ENCODE data around the gene UBAC1.

The UBAC1 gene

DNA sequence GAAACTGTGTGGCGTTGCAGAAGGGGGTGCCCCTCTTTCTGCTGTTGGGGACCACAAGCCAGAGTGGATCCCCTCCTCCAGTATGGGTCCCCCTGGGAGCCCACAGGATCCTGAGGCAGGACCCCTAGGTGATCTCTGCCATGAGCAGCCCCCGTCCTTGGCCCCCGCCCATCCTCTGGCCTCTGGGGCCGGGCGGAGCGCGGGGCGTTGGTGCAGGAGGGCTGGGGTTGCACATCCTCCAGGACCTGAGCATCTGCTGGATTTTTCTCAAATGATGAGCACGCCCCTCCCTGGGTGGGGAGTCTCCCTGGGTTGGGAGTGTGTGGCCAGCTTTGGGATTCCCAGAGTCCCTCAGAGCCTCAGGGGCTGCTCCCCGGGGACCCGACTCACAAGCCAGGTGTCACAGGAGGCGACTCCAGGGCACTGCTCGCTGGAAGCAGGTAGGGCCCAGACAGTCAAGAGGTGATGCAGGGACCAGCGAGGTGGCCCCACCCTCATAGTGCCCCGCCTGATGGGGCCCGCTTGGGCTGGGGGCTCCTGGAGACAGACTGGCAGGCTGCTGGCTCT is 26.7 kb upstream of the UBAC1 start:
- peaks cover 12 to 23% of the 10 kb centered on the region in 2 donors for H3K4me1 ChIP-seq (ENCODE audit: control insufficient read depth in 1 of 2, insufficient read depth in 2 of 2, low read length in 2 of 2)

DNA sequence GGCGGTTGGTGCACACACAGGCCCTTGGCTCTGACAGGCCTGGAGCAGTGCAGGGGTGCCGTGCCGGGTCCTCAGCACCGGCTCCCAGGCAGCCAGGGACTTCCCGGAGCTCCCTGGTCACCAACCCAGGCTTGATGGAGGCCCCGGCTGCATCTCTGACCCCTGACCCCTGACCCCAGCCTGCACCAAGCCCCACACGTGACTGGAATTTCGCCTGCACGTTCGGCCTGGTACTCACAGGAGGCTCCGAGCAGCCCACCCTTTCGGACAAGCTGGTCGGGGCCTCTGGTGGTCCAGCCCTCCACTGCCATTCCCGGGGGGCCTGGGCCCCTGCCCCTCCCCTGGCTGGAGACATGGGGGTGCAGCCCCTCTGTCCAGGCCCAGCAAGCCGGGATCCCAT is 25.4 kb upstream of the UBAC1 start:
- Histone ChIP-seq H3K27ac (ENCODE audit: low read depth, low read length) (no peak overlapping the region), H3K9ac (ENCODE audit: low read depth in 1 of 2, low read length in 2 of 2) (no peak overlapping the region), H3K4me1 (ENCODE audit: control insufficient read depth in 1 of 2, insufficient read depth in 2 of 2, low read length in 2 of 2) (peaks cover 5 to 12% of the 10 kb centered on the region in 2 donors), H3K27me3 (ENCODE audit: control insufficient read depth in 1 of 2, insufficient read depth in 2 of 2, low read length in 2 of 2) (peaks cover 5 to 10% of the 10 kb centered on the region in 2 donors), H3K36me3 (ENCODE audit: control insufficient read depth in 1 of 2, insufficient read depth in 2 of 2, low read length in 2 of 2) (no peaks in the 10 kb centered on the region), H3K4me3 (ENCODE audit: low read depth in 1 of 2, low read length in 2 of 2) (no peak overlapping the region), H3K9me3 (ENCODE audit: control insufficient read depth in 1 of 2, low read length in 2 of 2) (no peaks in the 10 kb centered on the region)

More for the DNA sequence above, 26.7 kb upstream of the UBAC1 start:
- Histone ChIP-seq H3K4me3 (ENCODE audit: low read depth in 1 of 2, low read length in 2 of 2) (no peak overlapping the region), H3K27me3 (ENCODE audit: control insufficient read depth in 1 of 2, insufficient read depth in 2 of 2, low read length in 2 of 2) (peaks cover 5 to 10% of the 10 kb centered on the region in 2 donors), H3K9me3 (ENCODE audit: control insufficient read depth in 1 of 2, low read length in 2 of 2) (no peaks in the 10 kb centered on the region), H3K36me3 (ENCODE audit: control insufficient read depth in 1 of 2, insufficient read depth in 2 of 2, low read length in 2 of 2) (no peaks in the 10 kb centered on the region), H3K27ac (ENCODE audit: low read depth, low read length) (no peak overlapping the region), H3K9ac (ENCODE audit: low read depth in 1 of 2, low read length in 2 of 2) (no peak overlapping the region)

DNA sequence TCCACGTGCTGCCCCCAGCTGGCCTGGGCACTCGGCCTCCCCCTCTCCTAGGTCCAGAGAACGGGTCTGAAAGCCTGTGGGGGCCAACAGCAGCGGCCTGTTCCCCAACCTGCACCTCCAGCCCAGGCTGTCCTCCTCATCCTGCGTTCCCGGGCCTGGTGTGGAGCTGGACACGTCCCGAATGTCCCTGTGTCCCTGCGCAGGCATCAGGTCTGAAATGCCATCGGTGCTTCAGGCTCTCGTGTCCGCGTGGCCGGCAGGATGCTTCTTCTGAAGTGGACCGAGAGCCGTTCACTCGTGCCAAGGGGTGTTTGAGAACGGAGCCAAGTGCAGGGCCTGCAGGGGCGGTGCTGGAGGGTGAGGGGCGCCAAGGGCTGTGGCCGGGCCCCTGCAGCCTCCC is 24.7 kb upstream of the UBAC1 start:
- H3K9me3 ChIP-seq (ENCODE audit: control insufficient read depth in 1 of 2, low read length in 2 of 2) = no peaks in the 10 kb centered on the region
- no peaks in the 10 kb centered on the region for H3K36me3 ChIP-seq (ENCODE audit: control insufficient read depth in 1 of 2, insufficient read depth in 2 of 2, low read length in 2 of 2)
- H3K9ac ChIP-seq (ENCODE audit: low read depth in 1 of 2, low read length in 2 of 2) = no peak overlapping the region
- H3K27me3 ChIP-seq (ENCODE audit: control insufficient read depth in 1 of 2, insufficient read depth in 2 of 2, low read length in 2 of 2) = peaks cover 5 to 10% of the 10 kb centered on the region in 2 donors
- H3K4me3 ChIP-seq (ENCODE audit: low read depth in 1 of 2, low read length in 2 of 2) = no peak overlapping the region
- H3K4me1 ChIP-seq (ENCODE audit: control insufficient read depth in 1 of 2, insufficient read depth in 2 of 2, low read length in 2 of 2) = peaks cover 5 to 12% of the 10 kb centered on the region in 2 donors
- H3K27ac ChIP-seq (ENCODE audit: low read depth, low read length) = no peak overlapping the region

DNA sequence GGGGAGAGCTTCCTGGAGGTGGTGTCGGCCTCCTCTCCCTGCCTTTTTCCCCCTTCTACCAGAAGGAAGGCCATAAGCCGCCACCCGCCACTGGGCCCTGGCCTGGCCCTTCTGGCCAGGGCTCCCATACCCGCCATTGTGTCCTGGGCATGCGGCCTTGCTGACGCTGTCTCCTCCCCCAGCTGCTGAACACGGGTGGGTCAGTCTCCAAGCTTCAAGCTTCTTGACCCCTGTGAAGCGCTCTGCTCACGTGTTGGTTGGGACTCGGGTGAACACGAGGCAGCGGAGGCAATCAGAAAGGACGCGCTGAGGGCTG is 24.2 kb upstream of the UBAC1 start:
- H3K4me1 ChIP-seq (ENCODE audit: control insufficient read depth in 1 of 2, insufficient read depth in 2 of 2, low read length in 2 of 2) = peaks cover 5 to 11% of the 10 kb centered on the region in 2 donors
- no peak overlapping the region for H3K4me3 ChIP-seq (ENCODE audit: low read depth in 1 of 2, low read length in 2 of 2)
- H3K36me3 ChIP-seq (ENCODE audit: control insufficient read depth in 1 of 2, insufficient read depth in 2 of 2, low read length in 2 of 2) = no peaks in the 10 kb centered on the region
- H3K9ac ChIP-seq (ENCODE audit: low read depth in 1 of 2, low read length in 2 of 2) = no peak overlapping the region
- no peak overlapping the region for H3K27ac ChIP-seq (ENCODE audit: low read depth, low read length)
- no peaks in the 10 kb centered on the region for H3K9me3 ChIP-seq (ENCODE audit: control insufficient read depth in 1 of 2, low read length in 2 of 2)
- H3K27me3 ChIP-seq (ENCODE audit: control insufficient read depth in 1 of 2, insufficient read depth in 2 of 2, low read length in 2 of 2) = peaks cover 5 to 10% of the 10 kb centered on the region in 2 donors

DNA sequence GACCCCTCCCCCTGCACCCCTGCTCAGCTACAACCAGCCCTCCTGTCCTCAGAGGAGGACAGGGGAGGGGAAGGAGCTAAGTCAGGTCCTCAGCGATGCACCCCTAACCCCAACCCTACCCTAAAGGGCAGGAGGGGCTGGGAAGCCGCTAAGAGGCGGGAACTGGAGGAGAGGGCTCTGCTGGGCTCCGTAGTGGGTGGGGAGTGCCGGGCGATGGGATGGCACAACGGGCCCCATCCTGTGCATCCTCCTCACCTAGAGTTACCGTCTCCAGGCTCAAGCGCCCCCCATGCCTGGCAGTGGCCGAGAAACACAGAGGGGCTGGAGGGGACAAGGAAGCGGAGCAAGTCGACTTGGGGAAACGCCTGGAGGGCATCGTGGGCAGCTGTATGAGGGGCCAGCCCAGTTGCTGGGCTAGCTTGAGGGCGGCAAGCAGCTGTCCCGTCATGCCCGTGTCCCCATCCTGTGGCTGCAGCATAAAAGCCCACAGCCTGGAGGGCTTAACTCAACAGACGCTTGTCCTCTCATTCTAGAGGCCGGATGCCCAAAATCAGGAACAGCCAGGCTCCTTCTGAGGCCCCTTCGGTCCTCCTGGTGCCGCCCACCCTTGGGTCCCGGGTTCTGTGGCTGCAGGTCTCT is 23.0 kb upstream of the UBAC1 start:
- no peaks in the 10 kb centered on the region for H3K9me3 ChIP-seq (ENCODE audit: control insufficient read depth in 1 of 2, low read length in 2 of 2)
- no peak overlapping the region for H3K27ac ChIP-seq (ENCODE audit: low read depth, low read length)
- H3K4me1 ChIP-seq (ENCODE audit: control insufficient read depth in 1 of 2, insufficient read depth in 2 of 2, low read length in 2 of 2) = no peaks in the 10 kb centered on the region
- H3K9ac ChIP-seq (ENCODE audit: low read depth in 1 of 2, low read length in 2 of 2) = no peak overlapping the region
- peaks cover 5 to 10% of the 10 kb centered on the region in 2 donors for H3K27me3 ChIP-seq (ENCODE audit: control insufficient read depth in 1 of 2, insufficient read depth in 2 of 2, low read length in 2 of 2)
- no peak overlapping the region for H3K4me3 ChIP-seq (ENCODE audit: low read depth in 1 of 2, low read length in 2 of 2)
- no peaks in the 10 kb centered on the region for H3K36me3 ChIP-seq (ENCODE audit: control insufficient read depth in 1 of 2, insufficient read depth in 2 of 2, low read length in 2 of 2)

DNA sequence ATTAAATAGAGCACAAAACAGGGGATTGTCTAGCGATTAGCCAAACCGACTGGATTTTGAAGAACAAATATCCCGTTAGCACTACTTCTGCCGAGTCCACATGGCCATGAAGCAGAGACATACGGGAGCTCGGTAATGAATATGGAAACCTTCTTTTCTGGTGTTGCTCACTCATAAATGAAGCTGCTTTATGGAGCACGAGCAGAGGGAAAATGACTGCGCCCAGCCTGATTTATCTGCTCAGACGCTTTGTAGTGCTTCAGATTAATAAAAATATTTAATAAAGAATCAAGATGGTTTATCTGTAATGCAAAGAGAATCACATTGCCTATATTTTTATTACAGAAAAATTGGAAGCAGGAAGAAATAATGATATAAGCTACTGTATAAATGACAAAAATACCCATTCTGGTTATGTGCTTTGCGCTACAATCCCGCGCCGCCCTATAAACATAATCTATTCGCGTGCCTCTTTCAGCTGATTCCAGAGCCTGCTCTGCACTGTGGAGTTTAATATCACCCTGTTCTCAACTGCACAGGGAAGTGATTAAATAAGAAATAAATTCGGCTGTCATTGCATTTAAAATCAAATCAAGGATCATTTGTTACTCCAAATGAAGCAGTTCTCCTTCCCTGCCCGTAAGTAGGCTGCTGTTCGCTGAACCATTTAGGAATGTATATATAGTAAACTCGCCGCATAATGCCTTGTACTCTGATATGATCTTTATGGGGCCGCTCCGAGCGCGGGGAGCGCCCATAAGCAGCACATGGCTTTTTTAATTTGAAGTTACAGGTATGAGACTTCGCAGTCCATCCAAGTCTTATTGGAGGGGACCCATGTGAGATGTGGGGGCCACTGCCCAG is 22.3 kb upstream of the UBAC1 start:
- H3K36me3 ChIP-seq (ENCODE audit: control insufficient read depth in 1 of 2, insufficient read depth in 2 of 2, low read length in 2 of 2) = no peaks in the 10 kb centered on the region
- H3K27ac ChIP-seq (ENCODE audit: low read depth, low read length) = no peak overlapping the region
- peaks cover 5 to 14% of the 10 kb centered on the region in 2 donors for H3K27me3 ChIP-seq (ENCODE audit: control insufficient read depth in 1 of 2, insufficient read depth in 2 of 2, low read length in 2 of 2)
- no peaks in the 10 kb centered on the region for H3K4me1 ChIP-seq (ENCODE audit: control insufficient read depth in 1 of 2, insufficient read depth in 2 of 2, low read length in 2 of 2)
- no peaks in the 10 kb centered on the region for H3K9me3 ChIP-seq (ENCODE audit: control insufficient read depth in 1 of 2, low read length in 2 of 2)
- no peak overlapping the region for H3K9ac ChIP-seq (ENCODE audit: low read depth in 1 of 2, low read length in 2 of 2)
- H3K4me3 ChIP-seq (ENCODE audit: low read depth in 1 of 2, low read length in 2 of 2) = no peak overlapping the region

DNA sequence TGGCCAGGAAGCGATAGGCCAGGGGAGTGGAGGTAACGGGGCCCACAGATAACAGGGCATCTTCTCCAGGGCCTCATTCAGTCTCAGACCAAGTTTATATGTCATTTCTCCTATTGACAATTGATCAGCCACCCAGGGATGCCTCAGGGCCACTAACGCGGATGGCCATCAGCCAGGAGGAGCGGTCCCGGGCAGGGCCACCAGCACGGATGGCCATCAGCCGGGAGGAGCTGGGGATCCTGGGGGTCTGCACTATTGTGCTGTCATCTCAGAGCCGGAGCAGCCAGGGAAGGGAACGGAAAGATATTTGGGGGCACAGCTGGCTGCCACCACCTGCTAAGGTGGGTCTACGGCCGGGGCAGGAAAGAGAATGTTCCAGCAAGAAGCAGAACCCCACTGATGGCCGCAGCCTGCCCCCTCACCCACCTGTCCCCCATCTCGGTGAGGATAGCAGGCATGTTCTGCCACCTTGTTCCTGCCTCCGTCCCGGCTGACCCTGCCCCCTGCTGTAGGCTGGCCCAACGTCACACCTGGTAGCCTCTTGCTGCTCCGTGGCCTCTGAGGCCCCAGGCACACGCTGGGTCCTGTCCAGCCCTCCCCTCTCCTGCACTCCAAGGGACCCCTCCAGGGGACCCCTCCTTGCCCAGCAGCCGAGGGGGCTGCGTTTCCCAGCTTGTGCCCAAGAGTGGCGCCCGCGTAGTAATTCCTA is 21.5 kb upstream of the UBAC1 start:
- no peaks in the 10 kb centered on the region for H3K36me3 ChIP-seq (ENCODE audit: control insufficient read depth in 1 of 2, insufficient read depth in 2 of 2, low read length in 2 of 2)
- H3K9me3 ChIP-seq (ENCODE audit: control insufficient read depth in 1 of 2, low read length in 2 of 2) = no peaks in the 10 kb centered on the region
- peaks cover 5 to 14% of the 10 kb centered on the region in 2 donors for H3K27me3 ChIP-seq (ENCODE audit: control insufficient read depth in 1 of 2, insufficient read depth in 2 of 2, low read length in 2 of 2)
- H3K27ac ChIP-seq (ENCODE audit: low read depth, low read length) = no peak overlapping the region
- H3K4me3 ChIP-seq (ENCODE audit: low read depth in 1 of 2, low read length in 2 of 2) = no peak overlapping the region
- no peak overlapping the region for H3K9ac ChIP-seq (ENCODE audit: low read depth in 1 of 2, low read length in 2 of 2)
- H3K4me1 ChIP-seq (ENCODE audit: control insufficient read depth in 1 of 2, insufficient read depth in 2 of 2, low read length in 2 of 2) = no peaks in the 10 kb centered on the region

DNA sequence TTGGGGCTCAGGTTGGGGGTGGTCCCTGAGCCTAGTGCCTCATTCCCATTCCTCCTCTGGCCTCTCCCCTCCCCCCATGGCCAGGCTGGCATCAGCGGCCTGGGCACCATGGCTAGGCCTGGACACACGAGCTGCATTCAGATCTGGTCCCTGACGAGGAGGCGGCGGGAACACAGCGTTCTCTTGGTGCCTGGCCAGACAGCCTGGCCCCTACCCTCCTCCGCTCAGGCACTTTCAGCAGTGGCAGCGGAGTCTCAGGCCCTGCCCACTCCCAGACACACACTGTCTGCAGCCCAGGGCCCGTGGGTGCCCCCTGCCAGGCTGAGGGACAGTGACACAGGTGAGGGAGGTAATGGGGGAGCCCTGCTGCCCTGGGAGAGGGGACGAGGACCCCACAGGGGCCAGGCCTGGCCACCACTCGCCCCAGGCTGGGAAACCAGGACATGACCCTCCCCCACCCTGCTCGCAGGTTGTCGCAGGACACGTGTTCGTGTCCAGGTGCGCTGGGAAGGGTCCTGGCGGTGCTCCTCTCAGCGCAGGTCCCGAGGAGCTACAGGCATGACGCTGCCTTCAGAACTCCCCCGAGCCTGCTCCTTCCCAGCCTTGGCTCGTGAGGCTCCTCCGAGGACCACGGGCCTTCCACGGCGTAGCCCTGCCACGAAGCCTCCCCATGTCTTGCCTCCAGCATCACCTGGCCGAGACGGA is 19.9 kb upstream of the UBAC1 start:
- Histone ChIP-seq H3K36me3 (ENCODE audit: control insufficient read depth in 1 of 2, insufficient read depth in 2 of 2, low read length in 2 of 2) (no peaks in the 10 kb centered on the region), H3K9me3 (ENCODE audit: control insufficient read depth in 1 of 2, low read length in 2 of 2) (no peaks in the 10 kb centered on the region), H3K4me3 (ENCODE audit: low read depth in 1 of 2, low read length in 2 of 2) (no peak overlapping the region), H3K27me3 (ENCODE audit: control insufficient read depth in 1 of 2, insufficient read depth in 2 of 2, low read length in 2 of 2) (peaks cover 5 to 14% of the 10 kb centered on the region in 2 donors), H3K27ac (ENCODE audit: low read depth, low read length) (no peak overlapping the region), H3K9ac (ENCODE audit: low read depth in 1 of 2, low read length in 2 of 2) (no peak overlapping the region), H3K4me1 (ENCODE audit: control insufficient read depth in 1 of 2, insufficient read depth in 2 of 2, low read length in 2 of 2) (no peaks in the 10 kb centered on the region)

DNA sequence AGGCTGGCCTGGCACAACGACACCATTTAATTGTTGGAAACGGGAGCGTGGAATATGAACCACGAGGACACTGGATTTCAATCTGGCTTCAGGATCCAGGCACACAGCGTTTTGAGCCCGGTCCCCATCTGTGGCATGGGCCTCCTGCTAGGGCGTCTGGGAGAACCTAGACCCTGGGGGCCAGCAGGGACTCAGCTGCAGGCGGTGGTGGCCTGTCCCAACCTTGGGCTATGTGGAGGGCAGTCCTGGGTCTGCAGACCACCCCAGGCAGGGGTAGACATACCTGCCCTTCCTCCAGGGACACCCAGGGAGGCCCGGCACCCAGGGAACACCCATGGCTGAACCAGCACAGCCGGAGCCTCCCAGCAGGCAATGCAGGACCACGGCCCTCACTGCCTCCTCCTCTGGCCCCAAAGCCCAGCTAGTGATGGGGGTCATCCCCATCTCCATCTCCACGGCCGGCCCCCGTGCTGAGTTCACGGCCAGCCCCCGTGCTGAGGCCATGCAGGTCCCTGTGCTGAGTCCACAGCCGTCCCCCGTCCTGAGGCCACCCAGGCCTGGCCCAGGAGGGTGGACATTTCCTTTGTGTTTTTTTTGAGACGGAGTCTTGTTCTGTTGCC is 18.5 kb upstream of the UBAC1 start:
- no peaks in the 10 kb centered on the region for H3K4me1 ChIP-seq (ENCODE audit: control insufficient read depth in 1 of 2, insufficient read depth in 2 of 2, low read length in 2 of 2)
- H3K4me3 ChIP-seq (ENCODE audit: low read depth in 1 of 2, low read length in 2 of 2) = no peak overlapping the region
- peaks cover 5 to 6% of the 10 kb centered on the region in 2 donors for H3K27me3 ChIP-seq (ENCODE audit: control insufficient read depth in 1 of 2, insufficient read depth in 2 of 2, low read length in 2 of 2)
- H3K36me3 ChIP-seq (ENCODE audit: control insufficient read depth in 1 of 2, insufficient read depth in 2 of 2, low read length in 2 of 2) = no peaks in the 10 kb centered on the region
- H3K27ac ChIP-seq (ENCODE audit: low read depth, low read length) = no peak overlapping the region
- no peak overlapping the region for H3K9ac ChIP-seq (ENCODE audit: low read depth in 1 of 2, low read length in 2 of 2)
- no peaks in the 10 kb centered on the region for H3K9me3 ChIP-seq (ENCODE audit: control insufficient read depth in 1 of 2, low read length in 2 of 2)

All from duodenal mucosa (tissue), 2 donors.